H1 (cell line): ENCODE measurements around the gene TMEM161A. TPM values are rescaled to one million over a fixed set of nuclear protein-coding genes. Genes with fewer than 3 reads are reported as not detected.
A peak's percentile ranks its signal among the peaks of the same experiment; 100 is the strongest.

Experiments used
- CTCF ChIA-PET: fragments of 300-600 bp; sonication (Branson Sonifier 250); formaldehyde crosslinking; loops from one replicate; lab custom pipeline; 2021; ENCODE audit not compliant: partially characterized antibody; lab: Charles Lee
- POLR2A ChIA-PET: fragments of 300-600 bp; sonication (Branson Sonifier 250); formaldehyde crosslinking; loops from one replicate; lab custom pipeline; 2021; ENCODE audit warnings: inconsistent platforms; ENCODE audit not compliant: partially characterized antibody; lab: Charles Lee
- DNase-seq, 2 experiments: peaks; one replicate each; pipeline versions ENCODE4 v3.0.0 to v3.0.0-alpha.2; 2010 to 2022; ENCODE audit warnings: low spot score in 2 of 2, low read depth in 1 of 2, mixed read lengths in 1 of 2
- FAIRE-seq: peaks from 2 replicates; lab custom pipeline; 2011; peaks lifted over from hg19 to GRCh38; lab: Jason Lieb, UNC
- H2AFZ ChIP-seq: 2 replicates; pipeline ENCODE4 v1.8.1; 2012; ENCODE audit warnings: low read length, inconsistent platforms
- H2AK5ac ChIP-seq: 2 replicates; pipeline ENCODE4 v1.6.1; 2013; ENCODE audit warnings: low read depth, low read length
- H2BK120ac ChIP-seq: replicated peaks from 2 replicates; pipeline ENCODE3; 2013; ENCODE audit warnings: low read depth, low read length, inconsistent platforms
- H2BK12ac ChIP-seq: 2 replicates; pipeline ENCODE4 v1.6.1; 2013; ENCODE audit warnings: low read depth, low read length
- H2BK15ac ChIP-seq: 2 replicates; pipeline ENCODE4 v1.6.1; 2013; ENCODE audit warnings: low read length
- H2BK20ac ChIP-seq: 2 replicates; pipeline ENCODE4 v1.6.1; 2013; ENCODE audit warnings: low read length
- H2BK5ac ChIP-seq: 2 replicates; pipeline ENCODE4 v1.6.1; 2013; ENCODE audit warnings: low read depth, low read length
- H3K14ac ChIP-seq: 2 replicates; pipeline ENCODE4 v1.6.1; 2013; ENCODE audit warnings: inconsistent platforms; ENCODE audit not compliant: insufficient read length
- H3K18ac ChIP-seq: 2 replicates; pipeline ENCODE4 v1.6.1; 2013; ENCODE audit warnings: low read length; ENCODE audit errors: extremely low read depth
- H3K23ac ChIP-seq: 2 replicates; pipeline ENCODE4 v1.6.1; 2013; ENCODE audit warnings: inconsistent platforms; ENCODE audit not compliant: insufficient read length
- H3K23me2 ChIP-seq: 2 replicates; pipeline ENCODE4 v1.6.1; 2013; ENCODE audit warnings: low read depth, low read length
- H3K27ac ChIP-seq: 2 replicates; pipeline ENCODE4 v1.6.1; 2011; ENCODE audit warnings: low read depth, low read length, inconsistent platforms
- H3K27me3 ChIP-seq, 4 experiments: replicated peaks in 1 of 4; 1 replicate in 1 of 4; 2 replicates in 3 of 4; pipeline versions ENCODE4 v1.6.1 to v1.8.1; 2011 to 2013; ENCODE audit warnings: low read length in 3 of 4, mild to moderate bottlenecking in 3 of 4, inconsistent platforms in 2 of 4, mixed read lengths in 2 of 4, moderate library complexity in 1 of 4; ENCODE audit not compliant: control insufficient read depth in 3 of 4, insufficient read depth in 3 of 4; ENCODE audit errors: extremely low read depth in 1 of 4
- H3K36me3 ChIP-seq, 4 experiments: 2 replicates each; pipeline versions ENCODE4 v1.6.1 to v1.8.1; 2011 to 2013; ENCODE audit warnings: mild to moderate bottlenecking in 4 of 4, low read length in 3 of 4, moderate library complexity in 2 of 4, control low read depth in 1 of 4, inconsistent platforms in 1 of 4; ENCODE audit not compliant: insufficient read depth in 4 of 4, control insufficient read depth in 2 of 4
- H3K4ac ChIP-seq: replicated peaks from 2 replicates; pipeline ENCODE3; 2013; ENCODE audit warnings: low read length, low read depth, mixed read lengths, inconsistent platforms; ENCODE audit not compliant: insufficient read length
- H3K4me1 ChIP-seq, 4 experiments: replicated peaks in 1 of 4; 1 replicate in 1 of 4; 2 replicates in 3 of 4; pipeline versions ENCODE4 v1.6.1 to v1.8.1; 2011 to 2013; ENCODE audit warnings: low read length in 3 of 4, inconsistent platforms in 2 of 4, mixed read lengths in 1 of 4; ENCODE audit not compliant: insufficient read depth in 4 of 4, control insufficient read depth in 3 of 4
- H3K4me2 ChIP-seq, 2 experiments: 2 replicates each; pipeline versions ENCODE4 v1.6.1 to v1.8.1; 2011 to 2013; ENCODE audit warnings: low read depth in 2 of 2, low read length in 2 of 2, control low read depth in 1 of 2, inconsistent platforms in 1 of 2, mild to moderate bottlenecking in 1 of 2; ENCODE audit not compliant: insufficient read depth in 1 of 2
- H3K4me3 ChIP-seq, 4 experiments: fragments of 200-600, 300-600 bp in 1 of 4; sonication (generic), shearing (Covaris generic), sonication (Bioruptor Twin) in 1 of 4; 2 replicates each; pipeline versions ENCODE4 v1.5.1 to v1.8.1; 2011 to 2016; ENCODE audit warnings: low read length in 4 of 4, low read depth in 3 of 4, control low read depth in 2 of 4, inconsistent platforms in 2 of 4, mild to moderate bottlenecking in 2 of 4, mixed read lengths in 1 of 4, moderate library complexity in 1 of 4; ENCODE audit not compliant: insufficient read depth in 2 of 4; ENCODE audit errors: extremely low read depth in 1 of 4
- H3K56ac ChIP-seq: replicated peaks from 2 replicates; pipeline ENCODE3; 2013; ENCODE audit warnings: low read depth, mild to moderate bottlenecking, mixed read lengths, low read length, inconsistent platforms; ENCODE audit not compliant: insufficient read length
- H3K79me1 ChIP-seq: 2 replicates; pipeline ENCODE4 v1.6.1; 2013; ENCODE audit warnings: low read depth, low read length, control low read depth
- H3K79me2 ChIP-seq, 2 experiments: 2 replicates each; pipeline versions ENCODE4 v1.6.1 to v1.8.1; 2012 to 2013; ENCODE audit warnings: low read length in 2 of 2, mild to moderate bottlenecking in 2 of 2, inconsistent platforms in 1 of 2; ENCODE audit not compliant: insufficient read depth in 2 of 2, control insufficient read depth in 1 of 2
- H3K9ac ChIP-seq, 4 experiments: replicated peaks in 1 of 4; 1 replicate in 1 of 4; 2 replicates in 3 of 4; pipeline versions ENCODE4 v1.6.1 to v1.8.1; 2011 to 2013; ENCODE audit warnings: low read depth in 3 of 4, low read length in 3 of 4, control low read depth in 2 of 4, mild to moderate bottlenecking in 2 of 4, moderate library complexity in 2 of 4, inconsistent platforms in 1 of 4; ENCODE audit errors: extremely low read depth in 1 of 4
- H3K9me3 ChIP-seq, 2 experiments: 2 replicates each; pipeline versions ENCODE4 v1.6.1 to v1.8.1; 2012 to 2013; ENCODE audit warnings: mild to moderate bottlenecking in 2 of 2, moderate library complexity in 2 of 2, control low read depth in 1 of 2, inconsistent platforms in 1 of 2, low read depth in 1 of 2, low read length in 1 of 2, mixed read lengths in 1 of 2; ENCODE audit not compliant: insufficient read depth in 2 of 2
- H4K20me1 ChIP-seq, 2 experiments: replicated peaks in 1 of 2; 2 replicates each; pipeline versions ENCODE3 to v1.8.1; 2011 to 2013; ENCODE audit warnings: inconsistent platforms in 2 of 2, low read length in 2 of 2, mild to moderate bottlenecking in 1 of 2; ENCODE audit not compliant: insufficient read depth in 2 of 2, control insufficient read depth in 1 of 2
- H4K5ac ChIP-seq: 2 replicates; pipeline ENCODE4 v1.6.1; 2013; ENCODE audit warnings: low read length, low read depth, mixed read lengths, inconsistent platforms; ENCODE audit not compliant: insufficient read length
- H4K8ac ChIP-seq: 2 replicates; pipeline ENCODE4 v1.8.0; 2013; ENCODE audit warnings: mild to moderate bottlenecking, moderate library complexity, low read length, inconsistent platforms; ENCODE audit not compliant: insufficient read depth; ENCODE audit errors: extremely low read depth
- H4K91ac ChIP-seq: replicated peaks from 2 replicates; pipeline ENCODE3; 2013; ENCODE audit warnings: low read length, mixed read lengths, inconsistent platforms; ENCODE audit not compliant: insufficient read length
- BRCA1 ChIP-seq: IDR thresholded peaks from 2 replicates; pipeline ENCODE4 v1.6.1; 2012; ENCODE audit warnings: low read depth, low read length, improper control_type of control experiment
- KDM4A ChIP-seq: IDR thresholded peaks from one replicate; pipeline ENCODE4 v1.7.1; 2012; ENCODE audit warnings: low read depth, mild to moderate bottlenecking, moderate library complexity, low read length, inconsistent platforms; ENCODE audit not compliant: severe bottlenecking
- NRF1 ChIP-seq: IDR thresholded peaks from 2 replicates; pipeline ENCODE4 v1.6.1; 2011; ENCODE audit warnings: mild to moderate bottlenecking, low read depth, low read length, improper control_type of control experiment
- RAD21 ChIP-seq, 2 experiments: IDR thresholded peaks in 1 of 2; conservative IDR thresholded peaks in 1 of 2; 2 replicates each; pipeline ENCODE4 v1.6.1; 2011; ENCODE audit warnings: low read depth in 2 of 2, low read length in 2 of 2, improper control_type of control experiment in 1 of 2, inconsistent platforms in 1 of 2, mild to moderate bottlenecking in 1 of 2, moderate library complexity in 1 of 2
- WGBS, 2 experiments: shearing (Covaris generic) in 1 of 2; methylation state at CpG; one replicate each; pipeline versions ENCODE4 v1.1.6 to v1.1.7; 2013 to 2015; ENCODE audit warnings: low lambda C conversion rate in 2 of 2, mixed read lengths in 2 of 2, inconsistent platforms in 1 of 2, low coverage in 1 of 2, missing lambda C conversion rate in 1 of 2; ENCODE audit not compliant: insufficient replicate concordance in 2 of 2, insufficient coverage in 1 of 2, insufficient read length in 1 of 2; ENCODE audit errors: extremely low coverage in 1 of 2, missing lambda C conversion rate in 1 of 2; 5-methylcytosine and 5-hydroxymethylcytosine counted together
- polyA plus RNA-seq, 7 experiments: library from polyadenylated mRNA; depleted of rRNA in 3 of 7; stranded (reverse) in 5 of 7; unstranded in 2 of 7; fragments of >200 nt in 5 of 7; fragments of 200-250 nt in 2 of 7; gene quantifications; 1 replicate in 5 of 7; 2 replicates in 1 of 7; 4 replicates in 1 of 7; pipeline versions ENCODE4 v1.2.1 to v1.2.3, GENCODE V29; 2011 to 2013; ENCODE audit warnings: missing spikeins in 2 of 7, mixed read lengths in 2 of 7
- total RNA-seq: library from RNA; stranded (reverse); fragmentation: NEBNext Ultra II Directional; extraction: Animal tissue kit (Norgen Biotek cat#: 25700); gene quantifications from 2 replicates; pipeline ENCODE4 v1.2.1, GENCODE V29; 2021
- TF ChIP-seq, protein P1 (sequence below): IDR thresholded peaks from 2 replicates; pipeline ENCODE4 v1.6.1; 2012; ENCODE audit warnings: inconsistent platforms
- TF ChIP-seq, protein P2 (sequence below), 3 experiments: IDR thresholded peaks; 1 replicate in 2 of 3; 2 replicates in 1 of 3; pipeline versions ENCODE4 v1.5.1 to v1.6.1; 2011; ENCODE audit warnings: low read length in 3 of 3, mild to moderate bottlenecking in 3 of 3, inconsistent platforms in 2 of 3, low read depth in 1 of 3, moderate library complexity in 1 of 3; ENCODE audit not compliant: insufficient read depth in 1 of 3; ENCODE audit errors: control extremely low read depth in 1 of 3

TMEM161A gene
- total and polyA plus RNA-seq, 2 of the 8 experiments (the other 6 are each of a cell fraction or from before 2014, with no cell fraction given), result 47.8 to 103 TPM

DNA sequence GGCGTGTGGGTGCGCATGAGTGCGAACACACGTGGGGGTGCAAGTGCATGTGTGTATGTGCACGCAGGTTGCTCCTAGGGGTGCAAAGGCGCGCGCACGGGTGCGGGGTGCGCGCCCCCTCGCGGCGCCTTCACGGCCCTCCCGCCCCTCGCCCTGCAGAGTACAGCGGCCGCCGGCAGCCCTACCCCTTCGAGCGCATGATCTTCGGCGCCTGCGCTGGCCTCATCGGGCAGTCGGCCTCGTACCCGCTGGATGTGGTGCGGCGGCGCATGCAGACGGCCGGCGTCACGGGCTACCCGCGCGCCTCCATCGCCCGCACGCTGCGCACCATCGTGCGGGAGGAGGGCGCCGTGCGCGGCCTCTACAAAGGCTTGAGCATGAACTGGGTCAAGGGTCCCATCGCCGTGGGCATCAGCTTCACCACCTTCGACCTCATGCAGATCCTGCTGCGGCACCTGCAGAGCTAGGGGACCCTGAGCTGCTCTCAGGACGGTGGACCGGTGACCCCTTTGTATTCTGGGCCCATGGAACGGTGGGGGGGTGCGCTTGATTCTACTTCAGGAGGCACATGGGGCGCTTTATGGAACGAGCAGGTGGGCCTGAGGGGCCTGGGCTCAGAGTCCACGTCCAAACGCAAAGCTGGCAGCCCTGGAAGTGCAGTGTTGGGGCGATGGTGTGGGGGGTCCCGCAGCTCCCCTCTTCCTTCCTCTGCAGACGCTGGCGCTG, 27.7 kb downstream of the TMEM161A start:
- WGBS, 2 experiments, result 76% methylated on average over 61 of the region's 66 CpGs; no CpG with 5 or more reads in 1 of the 2 experiments
- H2AFZ ChIP-seq, result no peak overlapping the region
- 0 out of 2 replicates have a peak, but pooled peaks cover 2% of the 10 kb centered on the region for H3K79me1 ChIP-seq

More for the DNA sequence above, 27.7 kb downstream of the TMEM161A start:
- Histone ChIP-seq H4K8ac (0 out of 2 replicates have a peak overlapping the region, but pooled peaks have one; percentile 74), H2BK120ac (no peak overlapping the region), H3K79me2 (no peaks in the 10 kb centered on the region), H2BK12ac (0 out of 2 replicates have a peak overlapping the region, but pooled peaks have one; percentile 50), H3K4me3 (0 out of 8 replicates have a peak overlapping the region, but pooled peaks of 1 of the 4 experiments have one; percentile 0), H3K9ac (no peak overlapping the region), H3K4ac (no peak overlapping the region), H4K5ac (no peak overlapping the region), H3K36me3 (no peaks in the 10 kb centered on the region), H4K20me1 (peaks cover 0 to 4% of the 10 kb centered on the region in 2 experiments), H3K18ac (peak overlapping the region; percentile 19; the same call in 1 of the 2 replicates), H3K4me1 (peaks cover 3 to 7% (median 4%) of the 10 kb centered on the region in 4 experiments), H2BK15ac (no peak overlapping the region), H3K23ac (no peak overlapping the region), H3K27ac (no peak overlapping the region), H3K9me3 (no peaks in the 10 kb centered on the region), H4K91ac (no peak overlapping the region), H3K27me3 (0 out of 7 replicates have a peak, but pooled peaks cover 0 to 2% (median 0%) of the 10 kb centered on the region in 4 experiments), H2BK5ac (no peak overlapping the region), H3K23me2 (peaks cover 6% of the 10 kb centered on the region; the same call in 1 of the 2 replicates), H3K56ac (no peak overlapping the region)
- no peak for DNase-seq
- POLR2A ChIA-PET, result interaction anchor here (0.8 to 1.9 kb wide), 8 partner anchors 10 to 75 kb away, joined by 3 to 6 read pairs (median 4); no protein-coding TSS in a partner anchor
- TF ChIP-seq NRF1, result 0 out of 2 replicates have a peak, but pooled peaks have one; percentile 12
- peak in 1 of 2 experiments; percentile 32; a peak in 1 of 4 replicates for TF ChIP-seq RAD21 (IDR thresholded peaks at IDR 0.05 in 1 of 2, conservative IDR thresholded peaks at IDR 0.05 in 1 of 2; ENCODE audit: low read depth in 2 of 2, low read length in 2 of 2)
- TF ChIP-seq, protein P1, sequence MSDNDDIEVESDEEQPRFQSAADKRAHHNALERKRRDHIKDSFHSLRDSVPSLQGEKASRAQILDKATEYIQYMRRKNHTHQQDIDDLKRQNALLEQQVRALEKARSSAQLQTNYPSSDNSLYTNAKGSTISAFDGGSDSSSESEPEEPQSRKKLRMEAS, result 0 out of 2 replicates have a peak, but pooled peaks have one; percentile 11
- no peak for TF ChIP-seq KDM4A
- TF ChIP-seq BRCA1, result no peak
- TF ChIP-seq, protein P2, sequence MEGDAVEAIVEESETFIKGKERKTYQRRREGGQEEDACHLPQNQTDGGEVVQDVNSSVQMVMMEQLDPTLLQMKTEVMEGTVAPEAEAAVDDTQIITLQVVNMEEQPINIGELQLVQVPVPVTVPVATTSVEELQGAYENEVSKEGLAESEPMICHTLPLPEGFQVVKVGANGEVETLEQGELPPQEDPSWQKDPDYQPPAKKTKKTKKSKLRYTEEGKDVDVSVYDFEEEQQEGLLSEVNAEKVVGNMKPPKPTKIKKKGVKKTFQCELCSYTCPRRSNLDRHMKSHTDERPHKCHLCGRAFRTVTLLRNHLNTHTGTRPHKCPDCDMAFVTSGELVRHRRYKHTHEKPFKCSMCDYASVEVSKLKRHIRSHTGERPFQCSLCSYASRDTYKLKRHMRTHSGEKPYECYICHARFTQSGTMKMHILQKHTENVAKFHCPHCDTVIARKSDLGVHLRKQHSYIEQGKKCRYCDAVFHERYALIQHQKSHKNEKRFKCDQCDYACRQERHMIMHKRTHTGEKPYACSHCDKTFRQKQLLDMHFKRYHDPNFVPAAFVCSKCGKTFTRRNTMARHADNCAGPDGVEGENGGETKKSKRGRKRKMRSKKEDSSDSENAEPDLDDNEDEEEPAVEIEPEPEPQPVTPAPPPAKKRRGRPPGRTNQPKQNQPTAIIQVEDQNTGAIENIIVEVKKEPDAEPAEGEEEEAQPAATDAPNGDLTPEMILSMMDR (IDR thresholded peaks at IDR 0.05; ENCODE audit: control extremely low read depth in 1 of 3, insufficient read depth in 1 of 3, low read depth in 1 of 3, low read length in 3 of 3), result peak; percentile 13 to 26 (median 26); a peak in 3 of 4 replicates
- TF ChIP-seq, all 59 proteins: peak for 4
- Histone ChIP-seq H2BK20ac (no peak overlapping the region), H3K4me2 (peak overlapping the region; percentile 19 to 41), H3K14ac (no peak overlapping the region), H2AK5ac (no peak overlapping the region)
- no peak for FAIRE-seq
- CTCF ChIA-PET, result interaction anchor here (0.7 to 3.8 kb wide), 18 partner anchors 11 to 80 kb away, joined by 3 to 42 read pairs (median 4); no protein-coding TSS in a partner anchor
